Suppressor macrophage (primary cell): ENCODE measurements around the gene LZTS2.
"Not testable (repeated sequence)": the region's sequence is repeated elsewhere in the genome, so short reads cannot be mapped to it uniquely, and the experiment has no call there.

ENCODE experiments used
- DNase-seq, 4 experiments: peaks; one replicate each; pipeline ENCODE4 v3.0.0-alpha.2; 2020 to 2022
- total RNA-seq, 17 experiments: gene quantifications; one replicate each; lab custom pipeline; 2026; ENCODE audit warnings: mixed read lengths in 6 of 17, inconsistent platforms in 3 of 17; lab: John Stamatoyannopoulos, UW

The LZTS2 gene
- total RNA-seq: 10.2 to 62.3 (median 25.2) reads per million in 17 experiments

- DNase-seq: no peak
Observed at GRCh38 chr10:100999742-101000126, at the start of gene LZTS2. LZTS2 (plus strand) TSS chr10:100999808; CDS start chr10:101002539, 2,731 bp downstream.

GRCh38 chr10:100960251-100960650 lies 39.4 kb upstream of the LZTS2 start:
- DNase-seq: peak; percentile 10 to 69 (median 36)

GRCh38 chr10:100962351-100963080 lies 37.1 kb upstream of the LZTS2 start:
- DNase-seq: no peak

GRCh38 chr10:100963826-100964225 lies 35.8 kb upstream of the LZTS2 start:
- DNase-seq: no peak

- DNase-seq: no peak
Observed at GRCh38 chr10:100965820-100966219, 33.8 kb upstream of the LZTS2 start.

GRCh38 chr10:100966887-100967286 lies 32.7 kb upstream of the LZTS2 start:
- no peak for DNase-seq

- no peak for DNase-seq
Observed at GRCh38 chr10:100967332-100967731, 32.3 kb upstream of the LZTS2 start.

GRCh38 chr10:100968062-100968736 lies 31.4 kb upstream of the LZTS2 start:
- no peak for DNase-seq

GRCh38 chr10:100968863-100969186 lies 30.8 kb upstream of the LZTS2 start:
- no peak for DNase-seq

- DNase-seq: peak; percentile 21 to 63 (median 31)
Observed at GRCh38 chr10:100969187-100970075, 30.2 kb upstream of the LZTS2 start, which contains the start of gene SEMA4G. SEMA4G (plus strand) TSS chr10:100969504; CDS start chr10:100972913, 3,409 bp downstream.

- DNase-seq: no peak
Observed at GRCh38 chr10:100970076-100970913, 29.3 kb upstream of the LZTS2 start.

GRCh38 chr10:100970914-100971811 lies 28.4 kb upstream of the LZTS2 start:
- DNase-seq: no peak

- DNase-seq: no peak
Observed at GRCh38 chr10:100972115-100972903, 27.3 kb upstream of the LZTS2 start.

- no peak for DNase-seq
Observed at GRCh38 chr10:100972904-100973535, 26.6 kb upstream of the LZTS2 start.

GRCh38 chr10:100975397-100975796 lies 24.2 kb upstream of the LZTS2 start:
- DNase-seq: not testable (repeated sequence)

GRCh38 chr10:100976906-100977305 lies 22.7 kb upstream of the LZTS2 start:
- no peak for DNase-seq

- DNase-seq: no peak
Observed at GRCh38 chr10:100977436-100977835, 22.2 kb upstream of the LZTS2 start.

GRCh38 chr10:100978121-100978900 lies 21.3 kb upstream of the LZTS2 start:
- DNase-seq: no peak

- no peak for DNase-seq
Observed at GRCh38 chr10:100978901-100979195, 20.8 kb upstream of the LZTS2 start.
